GM12878 (cell line): Measurements from ENCODE around the gene LGI1.

ENCODE experiments used
- BHLHE40 ChIP-seq, 2 experiments: fragments of 450-650 bp in 1 of 2; IDR thresholded peaks; 2 replicates each; pipeline ENCODE4 v1.6.1; 2011 to 2017; ENCODE audit warnings: low read depth in 2 of 2, borderline replicate concordance in 1 of 2, improper control_type of control experiment in 1 of 2, low read length in 1 of 2, mild to moderate bottlenecking in 1 of 2
- CBFB ChIP-seq: IDR thresholded peaks from 2 replicates; pipeline ENCODE4 v1.6.1; 2016; ENCODE audit warnings: antibody characterized with exemption, low read depth
- EP300 ChIP-seq, 2 experiments: fragments of 150-350 bp in 1 of 2; IDR thresholded peaks; 2 replicates each; pipeline ENCODE4 v1.6.1; 2011 to 2012; ENCODE audit warnings: low read depth in 2 of 2, low read length in 2 of 2, borderline replicate concordance in 1 of 2, improper control_type of control experiment in 1 of 2, inconsistent platforms in 1 of 2; ENCODE audit not compliant: control insufficient read depth in 1 of 2
- HCFC1 ChIP-seq: fragments of 150-350 bp; IDR thresholded peaks from 2 replicates; pipeline ENCODE4 v1.6.1; 2014; ENCODE audit warnings: low read length
- MYC ChIP-seq: IDR thresholded peaks from 2 replicates; pipeline ENCODE4 v1.6.1; 2011; ENCODE audit warnings: mild to moderate bottlenecking, low read length, moderate library complexity, inconsistent platforms; ENCODE audit not compliant: insufficient read depth, insufficient replicate concordance, insufficient read length, severe bottlenecking
- POLR2A ChIP-seq: IDR thresholded peaks from 2 replicates; pipeline ENCODE4 v1.6.1; 2011; ENCODE audit warnings: low read depth, mild to moderate bottlenecking, low read length
- RCOR1 ChIP-seq: conservative IDR thresholded peaks from 2 replicates; pipeline ENCODE4 v1.6.1; 2012; ENCODE audit warnings: low read depth, low read length, improper control_type of control experiment
- SP1 ChIP-seq: IDR thresholded peaks from one replicate; pipeline ENCODE4 v1.6.1; 2011; ENCODE audit warnings: low read depth, low read length
- SREBF2 ChIP-seq: IDR thresholded peaks from 2 replicates; pipeline ENCODE4 v1.6.1; 2012; ENCODE audit warnings: mild to moderate bottlenecking, low read length
- ZNF274 ChIP-seq: IDR thresholded peaks from one replicate; pipeline ENCODE4 v1.8.0; 2011; ENCODE audit not compliant: insufficient read length, insufficient read depth
- TF ChIP-seq, protein P1 (sequence below), 3 experiments: IDR thresholded peaks in 2 of 3; conservative IDR thresholded peaks in 1 of 3; 2 replicates each; pipeline ENCODE4 v1.5.1; 2011; ENCODE audit warnings: low read depth in 3 of 3, low read length in 3 of 3, mild to moderate bottlenecking in 3 of 3, control low read depth in 2 of 3, moderate library complexity in 2 of 3, inconsistent platforms in 1 of 3, mixed read lengths in 1 of 3; ENCODE audit not compliant: control insufficient read depth in 2 of 3, insufficient read depth in 1 of 3; ENCODE audit errors: extremely low read depth in 1 of 3

DNA sequence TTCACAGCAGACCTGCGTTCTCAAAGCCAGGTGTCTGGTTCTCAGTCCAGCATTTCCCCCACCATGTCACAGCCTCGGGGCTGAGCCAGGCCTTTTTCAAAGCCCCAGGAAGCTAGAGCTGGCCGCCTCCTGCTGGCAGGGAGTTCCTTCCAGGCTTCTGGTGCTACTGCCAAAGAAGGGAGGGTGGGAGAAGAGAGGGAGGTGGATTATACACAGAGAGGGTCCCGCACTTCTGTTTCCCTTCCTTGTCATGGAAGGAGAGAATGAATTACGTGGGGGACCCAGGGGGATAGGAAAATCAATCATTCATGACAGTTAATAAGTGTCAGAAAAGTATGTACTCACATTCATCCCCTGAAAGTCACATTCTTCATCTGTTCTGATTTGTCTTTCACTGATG lies 600 bp upstream of the LGI1 start:
- TF ChIP-seq, protein P1, sequence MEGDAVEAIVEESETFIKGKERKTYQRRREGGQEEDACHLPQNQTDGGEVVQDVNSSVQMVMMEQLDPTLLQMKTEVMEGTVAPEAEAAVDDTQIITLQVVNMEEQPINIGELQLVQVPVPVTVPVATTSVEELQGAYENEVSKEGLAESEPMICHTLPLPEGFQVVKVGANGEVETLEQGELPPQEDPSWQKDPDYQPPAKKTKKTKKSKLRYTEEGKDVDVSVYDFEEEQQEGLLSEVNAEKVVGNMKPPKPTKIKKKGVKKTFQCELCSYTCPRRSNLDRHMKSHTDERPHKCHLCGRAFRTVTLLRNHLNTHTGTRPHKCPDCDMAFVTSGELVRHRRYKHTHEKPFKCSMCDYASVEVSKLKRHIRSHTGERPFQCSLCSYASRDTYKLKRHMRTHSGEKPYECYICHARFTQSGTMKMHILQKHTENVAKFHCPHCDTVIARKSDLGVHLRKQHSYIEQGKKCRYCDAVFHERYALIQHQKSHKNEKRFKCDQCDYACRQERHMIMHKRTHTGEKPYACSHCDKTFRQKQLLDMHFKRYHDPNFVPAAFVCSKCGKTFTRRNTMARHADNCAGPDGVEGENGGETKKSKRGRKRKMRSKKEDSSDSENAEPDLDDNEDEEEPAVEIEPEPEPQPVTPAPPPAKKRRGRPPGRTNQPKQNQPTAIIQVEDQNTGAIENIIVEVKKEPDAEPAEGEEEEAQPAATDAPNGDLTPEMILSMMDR (IDR thresholded peaks at IDR 0.05 in 2 of 3, conservative IDR thresholded peaks at IDR 0.05 in 1 of 3; ENCODE audit: control insufficient read depth in 2 of 3, extremely low read depth in 1 of 3, insufficient read depth in 1 of 3, low read depth in 3 of 3, low read length in 3 of 3): peak in 1 of 3 experiments; percentile 16; a peak in 1 of 6 replicates
- TF ChIP-seq MYC: no peak
- TF ChIP-seq EP300 (IDR thresholded peaks at IDR 0.05; ENCODE audit: borderline replicate concordance in 1 of 2, control insufficient read depth in 1 of 2, low read depth in 2 of 2, low read length in 2 of 2): no peak
- TF ChIP-seq ZNF274: no peak
- TF ChIP-seq BHLHE40 (IDR thresholded peaks at IDR 0.05; ENCODE audit: borderline replicate concordance in 1 of 2, low read depth in 2 of 2, low read length in 1 of 2): no peak
- no peak for TF ChIP-seq HCFC1
- TF ChIP-seq SREBF2: no peak
- no peak for TF ChIP-seq CBFB
- TF ChIP-seq POLR2A: no peak
- no peak for TF ChIP-seq RCOR1
- no peak for TF ChIP-seq SP1
